ENCODE data around the gene KRT10. TPM values are rescaled to one million over a fixed set of nuclear protein-coding genes. Genes with fewer than 3 reads are reported as not detected.

Gene KRT10
- total RNA-seq, 2 donors from 2014 or later, result 5.8 to 23.6 TPM

DNA sequence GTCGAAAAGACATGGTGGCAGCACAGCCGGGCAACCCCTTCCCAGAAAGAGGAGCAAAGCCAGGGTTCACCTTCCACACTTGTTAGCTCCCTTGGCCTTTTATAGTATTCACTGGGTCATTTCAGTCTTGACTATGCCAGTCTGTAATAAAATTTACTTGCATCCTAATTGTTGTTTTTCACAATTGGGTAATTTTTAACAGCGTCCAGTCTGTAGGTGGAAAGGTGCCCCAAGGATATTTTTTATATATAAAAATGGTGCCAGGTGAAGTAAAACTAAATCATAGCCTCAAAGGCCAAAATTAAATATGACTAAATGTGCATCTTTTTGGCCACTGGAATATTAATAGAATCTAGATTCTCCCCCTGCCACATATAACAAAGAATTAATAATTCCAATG is 50.3 kb downstream of the KRT10 start, which contains the start of gene KRT26:
Gene KRT26, minus strand, starts transcription at position 101 of the 400 bp plus-strand sequence. Its CDS starts 88 bp downstream, at position 13.
- DNase-seq (ENCODE audit: low spot score), result no peak
- Histone ChIP-seq H3K4me3 (no peak within 1 kb of the TSS), H3K27ac (no peak within 1 kb of the TSS), H3K27me3 (replicated peaks; ENCODE audit: insufficient read depth) (no peaks in the 10 kb centered on the region), H3K9me3 (no peaks in the 10 kb centered on the region), H3K36me3 (no peaks in the 10 kb centered on the region), H3K4me1 (replicated peaks) (no peaks in the 10 kb centered on the region)
- 94% methylated on average over 3 of the region's 3 CpGs for WGBS
- TF ChIP-seq POLR2A (IDR thresholded peaks at IDR 0.05) (no peak), POLR2AphosphoS5 (IDR thresholded peaks at IDR 0.05) (no peak)
- TF ChIP-seq, protein P1, sequence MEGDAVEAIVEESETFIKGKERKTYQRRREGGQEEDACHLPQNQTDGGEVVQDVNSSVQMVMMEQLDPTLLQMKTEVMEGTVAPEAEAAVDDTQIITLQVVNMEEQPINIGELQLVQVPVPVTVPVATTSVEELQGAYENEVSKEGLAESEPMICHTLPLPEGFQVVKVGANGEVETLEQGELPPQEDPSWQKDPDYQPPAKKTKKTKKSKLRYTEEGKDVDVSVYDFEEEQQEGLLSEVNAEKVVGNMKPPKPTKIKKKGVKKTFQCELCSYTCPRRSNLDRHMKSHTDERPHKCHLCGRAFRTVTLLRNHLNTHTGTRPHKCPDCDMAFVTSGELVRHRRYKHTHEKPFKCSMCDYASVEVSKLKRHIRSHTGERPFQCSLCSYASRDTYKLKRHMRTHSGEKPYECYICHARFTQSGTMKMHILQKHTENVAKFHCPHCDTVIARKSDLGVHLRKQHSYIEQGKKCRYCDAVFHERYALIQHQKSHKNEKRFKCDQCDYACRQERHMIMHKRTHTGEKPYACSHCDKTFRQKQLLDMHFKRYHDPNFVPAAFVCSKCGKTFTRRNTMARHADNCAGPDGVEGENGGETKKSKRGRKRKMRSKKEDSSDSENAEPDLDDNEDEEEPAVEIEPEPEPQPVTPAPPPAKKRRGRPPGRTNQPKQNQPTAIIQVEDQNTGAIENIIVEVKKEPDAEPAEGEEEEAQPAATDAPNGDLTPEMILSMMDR (IDR thresholded peaks at IDR 0.05), result no peak
- intact Hi-C loops (cut with DNase I), result no loop called here

Other genes starting within 250 kb of the KRT10 start
- gene SMARCE1, start 174.8 kb downstream of the KRT10 start, total RNA-seq, result 10 to 100 TPM; 65.7 to 82.0 TPM
- under 1 TPM; 0.05 to 0.91 TPM for gene KRT222, start 157.4 kb downstream of the KRT10 start, total RNA-seq
- not detected for gene KRT24, start 118.9 kb downstream of the KRT10 start, total RNA-seq
- under 1 TPM in 1 of 2 donors, not detected in 1; 0.62 TPM for gene KRT25, start 67.3 kb downstream of the KRT10 start, total RNA-seq
- gene KRT26, start 50.4 kb downstream of the KRT10 start, total RNA-seq, result under 1 TPM in 1 of 2 donors, not detected in 1; 0.28 TPM
- gene KRT27, start 40.1 kb downstream of the KRT10 start, total RNA-seq, result not detected
- not detected for gene KRT28, start 22.7 kb downstream of the KRT10 start, total RNA-seq
- gene KRT12, start 44.6 kb upstream of the KRT10 start, total RNA-seq, result not detected
- gene KRT20, start 62.6 kb upstream of the KRT10 start, total RNA-seq, result not detected
- 10 to 100 TPM; 19.6 to 38.9 TPM for gene KRT23, start 115.0 kb upstream of the KRT10 start, total RNA-seq
- not detected for gene KRT39, start 144.3 kb upstream of the KRT10 start, total RNA-seq
- under 1 TPM in 1 of 2 donors, not detected in 1; 0.74 TPM for gene KRT40, start 161.7 kb upstream of the KRT10 start, total RNA-seq
- not detected for gene KRTAP3-3, start 171.6 kb upstream of the KRT10 start, total RNA-seq
- not detected for gene KRTAP3-2, start 177.3 kb upstream of the KRT10 start, total RNA-seq
- not detected for gene KRTAP3-1, start 186.5 kb upstream of the KRT10 start, total RNA-seq
- gene KRTAP1-5, start 204.6 kb upstream of the KRT10 start, total RNA-seq, result under 1 TPM in 1 of 2 donors, not detected in 1; 0.51 TPM
- not detected for gene KRTAP1-4, start 207.6 kb upstream of the KRT10 start, total RNA-seq
- not detected for gene KRTAP1-3, start 212.3 kb upstream of the KRT10 start, total RNA-seq
- gene KRTAP1-1, start 218.8 kb upstream of the KRT10 start, total RNA-seq, result 1 to 10 TPM in 1 of 2 donors, not detected in 1; 1.4 TPM
- not detected for gene KRTAP2-1, start 224.7 kb upstream of the KRT10 start, total RNA-seq
- not detected for gene KRTAP2-2, start 232.6 kb upstream of the KRT10 start, total RNA-seq
- gene KRTAP2-3, start 237.5 kb upstream of the KRT10 start, total RNA-seq, result not detected
- gene KRTAP2-4, start 243.3 kb upstream of the KRT10 start, total RNA-seq, result not detected

Data from prostate gland (tissue), 2 donors.